Stimulated activated CD4-positive, alpha-beta T cell treated with anti-CD3 and anti-CD28 coated beads, Interleukin-4, amount 100 ng/mL, for 24 hours (primary cell): Measurements from ENCODE around the gene TUBGCP3.
"Not testable (repeated sequence)": the region's sequence is repeated elsewhere in the genome, so short reads cannot be mapped to it uniquely, and the experiment has no call there.

Experiments
- DNase-seq: peaks from one replicate; pipeline ENCODE4 v3.0.0-alpha.2; 2020

TUBGCP3 gene

DNA sequence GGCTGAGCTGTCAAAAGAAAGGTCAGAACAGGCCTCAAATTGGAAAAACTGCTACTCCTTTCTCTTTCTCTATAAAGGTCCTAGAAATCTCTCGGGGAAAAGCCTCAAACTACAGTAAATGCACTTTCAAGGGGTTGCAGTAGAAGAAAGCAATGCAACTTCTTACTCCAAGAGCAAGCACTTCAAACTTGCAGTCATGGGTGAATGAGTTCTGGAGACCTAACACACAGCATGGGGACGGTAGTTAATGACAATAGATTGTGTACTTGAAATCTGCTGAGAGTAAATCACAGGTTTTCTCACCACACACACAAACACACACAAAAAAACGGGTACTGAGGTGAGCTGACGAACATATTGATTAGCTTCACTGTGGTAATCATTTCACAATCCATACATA, 11.8 kb downstream of the TUBGCP3 start:
- DNase-seq, result no peak

DNA sequence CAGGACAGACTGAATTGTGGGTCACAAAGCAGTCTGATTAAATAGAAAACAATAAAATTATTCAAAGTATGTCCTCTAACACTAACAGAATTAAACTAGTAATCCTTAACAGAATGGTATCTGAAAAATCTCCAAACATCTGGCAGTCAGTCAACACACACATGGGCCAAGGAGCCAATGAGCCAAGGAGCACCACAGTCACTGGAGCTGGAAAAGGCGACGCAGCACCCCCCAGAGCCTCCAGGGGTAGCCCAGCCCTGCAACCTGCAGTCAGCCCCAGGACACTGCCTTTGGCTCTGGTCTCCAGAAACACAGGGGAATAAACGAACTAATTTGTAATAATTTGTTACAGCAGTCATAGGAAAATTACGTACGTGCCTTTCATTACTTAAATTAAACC, 12.3 kb downstream of the TUBGCP3 start:
- DNase-seq, result no peak

DNA sequence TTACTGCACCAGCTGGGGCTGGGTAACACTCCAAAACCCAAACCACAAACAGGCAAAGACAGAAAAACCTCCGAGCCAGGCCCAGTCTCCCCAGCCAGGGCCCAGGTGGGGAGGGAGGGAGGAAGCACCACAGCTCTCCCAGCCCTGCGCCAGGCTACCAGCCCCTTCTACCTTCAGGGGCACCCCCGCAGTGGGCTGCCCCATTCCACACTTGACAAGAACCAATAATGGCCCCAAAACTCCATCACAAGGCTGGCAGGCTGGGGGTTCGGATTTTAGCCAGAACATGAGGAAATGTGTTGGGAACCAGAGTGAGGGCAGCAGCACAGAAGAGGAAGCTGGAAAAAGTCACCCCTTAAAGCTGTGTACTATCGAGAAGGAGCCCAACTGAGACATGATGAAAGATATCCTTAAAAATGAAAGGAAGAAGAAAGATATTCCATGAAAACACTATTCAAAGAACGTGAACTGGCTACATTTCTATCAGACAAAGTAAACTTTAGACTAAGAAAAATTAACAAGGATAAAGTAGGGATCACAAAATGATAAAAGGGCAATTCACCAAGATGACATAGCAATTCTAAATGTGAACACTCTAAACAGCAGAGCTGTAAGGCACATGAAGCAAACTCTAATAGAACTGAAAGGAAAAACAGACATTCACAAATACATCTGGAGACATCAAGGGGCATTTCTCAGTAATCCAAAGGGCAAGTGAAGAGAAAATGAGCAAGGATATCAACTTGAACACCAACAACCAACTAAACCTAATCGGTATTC, 12.9 kb downstream of the TUBGCP3 start:
- DNase-seq, result no peak

DNA sequence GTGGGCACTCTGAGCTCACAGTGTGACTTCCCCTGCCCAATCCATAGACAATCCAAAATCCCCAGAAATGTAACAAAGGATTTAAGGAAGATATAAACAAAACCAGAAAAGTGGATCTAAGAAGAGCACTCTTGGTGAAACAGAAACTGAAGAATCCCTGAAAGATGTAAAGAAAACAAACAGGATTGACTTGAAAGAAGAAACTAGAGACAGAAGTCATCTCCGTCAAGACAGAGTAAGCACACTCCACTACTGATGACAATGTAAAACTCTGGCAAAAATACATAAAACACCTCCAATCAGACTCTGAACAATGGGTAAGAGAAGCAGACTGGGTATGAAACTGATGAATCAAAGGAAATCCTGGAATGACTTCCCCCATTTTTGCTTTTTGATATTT, 13.5 kb downstream of the TUBGCP3 start:
- no peak for DNase-seq

DNA sequence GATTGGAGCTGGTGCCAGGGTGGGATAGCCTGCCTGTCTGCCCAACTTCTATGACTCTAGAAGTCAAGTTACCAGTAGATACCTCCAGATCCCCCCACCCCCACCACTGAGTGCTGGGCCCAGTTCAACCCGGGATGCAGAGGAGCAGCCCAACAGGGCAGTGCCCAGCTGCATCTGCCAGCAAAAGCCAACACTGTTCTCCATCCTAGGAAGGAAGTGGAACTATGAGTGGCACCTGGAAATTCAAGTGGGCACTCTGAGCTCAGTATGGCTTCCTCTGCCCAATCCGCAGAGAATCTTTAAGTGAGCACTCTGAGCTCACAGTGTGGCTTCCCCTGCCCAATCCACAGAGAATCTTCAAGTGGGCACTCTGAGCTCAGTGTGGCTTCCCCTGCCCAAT, 14.2 kb downstream of the TUBGCP3 start:
- DNase-seq, result no peak

DNA sequence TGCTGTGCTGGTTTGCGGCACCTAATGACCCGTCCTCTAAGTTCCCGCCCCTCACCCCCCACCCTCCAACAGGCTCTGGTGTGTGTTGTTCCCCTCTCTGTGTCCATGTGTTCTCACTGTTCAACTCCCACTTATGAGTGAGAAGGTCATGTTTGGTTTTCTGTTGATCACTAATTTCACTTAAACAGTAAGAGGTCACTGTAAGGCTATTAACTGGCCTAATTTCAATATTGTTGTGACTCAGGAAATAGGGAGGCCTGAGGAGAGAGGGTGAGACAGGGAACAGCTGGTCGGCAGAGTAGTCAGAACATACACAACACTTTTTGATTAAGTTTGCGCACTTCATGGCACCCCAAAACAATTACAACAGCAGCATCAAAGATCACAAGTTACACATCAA, 15.6 kb downstream of the TUBGCP3 start:
- DNase-seq, result no peak

DNA sequence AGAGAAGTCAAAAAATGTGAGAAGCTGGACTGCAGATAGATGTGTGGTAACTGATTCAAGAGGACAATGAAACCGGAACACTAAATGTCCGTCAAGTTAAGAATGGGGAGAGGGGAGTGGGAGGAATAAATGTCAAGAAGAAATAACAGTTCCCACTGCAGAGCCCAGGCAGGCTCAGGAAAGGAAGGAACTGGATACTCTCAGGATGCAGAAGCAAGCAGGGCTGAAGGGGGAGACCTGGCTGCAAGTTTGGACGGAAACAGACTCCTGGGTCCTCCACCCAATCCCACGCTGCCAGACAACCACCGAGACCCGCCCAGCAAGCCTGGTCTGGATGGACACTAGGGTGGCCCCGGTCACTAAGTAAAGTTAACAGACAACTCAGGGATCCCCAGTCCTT, 18.1 kb downstream of the TUBGCP3 start:
- no peak for DNase-seq

DNA sequence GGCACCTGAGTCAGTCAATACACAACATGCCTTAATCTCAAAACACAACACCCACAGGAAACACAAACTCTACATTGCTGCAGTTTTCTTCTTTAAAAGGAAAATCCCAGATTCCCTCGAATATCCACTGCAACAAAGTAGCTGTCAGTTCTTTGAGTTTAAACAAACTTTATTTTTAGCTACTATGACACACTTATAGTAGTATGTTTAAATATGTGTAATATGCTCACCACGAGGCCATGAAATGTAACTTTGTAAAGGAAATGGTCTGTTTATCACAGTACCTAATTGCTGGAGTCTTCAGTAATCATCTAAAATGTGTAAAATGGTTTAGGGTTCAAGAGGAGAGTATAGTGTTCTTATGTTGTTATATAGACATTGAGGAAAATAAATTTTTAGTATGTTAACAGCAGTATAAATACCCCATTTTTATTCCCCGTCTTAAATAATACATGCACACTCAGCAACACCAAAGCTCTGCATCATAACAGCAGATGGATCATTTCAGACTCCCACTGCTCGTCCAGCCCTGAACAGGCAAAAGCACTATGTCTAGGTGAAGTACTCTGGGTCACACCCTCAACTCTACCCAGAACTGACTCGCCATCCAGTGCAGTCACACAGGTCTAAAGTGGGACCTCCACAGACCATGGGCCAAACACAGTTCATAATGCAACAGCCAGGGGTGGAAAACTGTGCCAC, 20.6 kb downstream of the TUBGCP3 start:
- no peak for DNase-seq

DNA sequence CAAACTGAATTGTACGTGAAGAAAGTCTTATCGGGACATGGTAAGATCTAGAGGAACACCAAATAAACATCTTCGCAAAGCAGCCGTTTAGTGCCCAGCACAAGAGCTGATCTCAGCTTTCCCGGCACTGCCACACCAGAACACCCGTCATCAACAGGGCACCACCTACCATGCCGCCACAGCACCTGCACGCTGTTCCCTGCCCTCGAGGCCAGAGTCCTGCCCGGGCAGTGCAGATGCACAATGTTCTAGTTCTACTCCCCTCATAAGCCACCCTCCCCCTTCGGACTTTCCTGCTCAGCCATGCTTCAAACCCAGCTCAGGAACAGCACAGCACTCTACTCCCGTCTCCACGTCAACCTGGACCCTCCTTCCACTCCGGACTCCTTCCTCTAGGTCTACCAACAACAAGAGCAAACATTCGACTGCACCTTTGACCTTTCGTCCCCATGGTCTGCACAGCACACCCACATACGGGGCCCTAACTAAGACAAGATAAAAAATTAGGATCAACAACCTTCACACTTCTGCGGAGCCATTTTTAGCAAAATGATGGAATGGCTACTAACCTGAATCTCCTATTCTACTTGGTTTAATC, 25.1 kb downstream of the TUBGCP3 start:
- DNase-seq, result no peak

DNA sequence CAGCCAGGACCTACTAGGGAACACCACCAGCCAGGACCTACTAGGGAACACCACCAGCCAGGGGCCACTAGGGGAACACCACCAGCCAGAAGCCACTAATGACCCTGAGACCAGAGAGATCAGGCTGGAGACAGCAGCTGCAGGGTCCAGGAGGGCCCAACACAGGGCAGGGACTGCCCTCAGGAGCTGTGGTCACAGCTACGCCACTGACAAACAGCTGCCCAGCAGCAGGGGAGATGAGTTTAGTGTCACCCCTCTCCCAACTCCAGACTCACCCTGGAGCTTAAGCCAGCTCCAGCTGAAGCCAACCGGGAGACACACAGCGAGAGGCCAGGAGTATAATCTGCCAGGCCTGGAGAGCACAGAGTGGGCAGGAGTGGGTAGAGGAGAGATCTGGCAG, 25.7 kb downstream of the TUBGCP3 start:
- no peak for DNase-seq

DNA sequence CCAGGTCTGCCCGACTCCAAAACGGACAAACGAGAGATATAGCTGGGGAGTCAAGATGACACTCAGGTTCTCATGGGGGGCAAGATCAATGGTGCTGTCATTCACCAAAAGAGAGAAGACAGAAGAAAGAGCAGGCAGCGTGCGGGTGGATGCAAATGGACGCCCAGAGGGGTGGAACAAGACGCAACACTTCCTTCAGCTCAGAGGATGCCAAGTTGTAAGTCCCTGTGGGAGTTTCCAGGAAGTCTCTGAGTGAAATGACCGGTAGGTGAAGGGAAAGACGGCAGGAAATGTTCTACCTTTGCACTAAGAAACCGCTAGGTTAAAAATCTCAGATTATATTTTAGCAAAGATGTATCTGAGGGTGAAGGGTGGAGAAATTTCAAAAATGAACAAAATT, 26.5 kb downstream of the TUBGCP3 start:
- DNase-seq, result no peak

DNA sequence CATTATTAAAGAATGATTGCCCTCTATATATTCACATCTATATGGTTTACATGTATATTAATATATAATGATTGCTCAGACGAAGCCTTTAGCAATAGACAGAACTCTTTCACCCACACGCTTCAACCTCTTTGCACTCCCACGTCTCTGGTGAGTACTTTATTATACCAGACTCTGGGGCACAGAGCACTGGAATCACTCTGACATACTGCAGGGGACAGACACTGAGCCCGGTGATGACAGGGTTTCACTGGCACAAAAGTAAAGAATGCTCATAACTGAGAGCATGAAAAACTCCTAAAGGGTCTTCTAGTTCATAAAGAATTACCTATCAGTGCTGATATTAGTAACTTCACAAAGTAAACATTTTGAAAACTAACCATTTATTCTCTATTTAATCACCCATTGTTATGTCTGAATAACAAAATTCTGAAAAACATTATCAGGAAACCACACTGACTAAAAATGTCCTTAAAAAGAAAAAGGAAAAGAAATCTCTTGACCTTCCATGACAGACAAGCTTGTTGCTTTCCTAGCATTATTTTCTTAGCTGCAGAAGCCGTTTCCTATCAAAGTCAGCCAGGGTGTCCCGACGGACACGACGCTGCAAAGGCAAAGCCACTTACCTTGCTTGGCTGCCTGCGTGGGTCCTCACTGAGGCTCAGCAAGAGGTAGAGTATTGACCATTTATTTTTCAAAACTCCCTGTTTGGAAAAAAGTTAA, 29.1 kb downstream of the TUBGCP3 start:
- DNase-seq, result no peak

DNA sequence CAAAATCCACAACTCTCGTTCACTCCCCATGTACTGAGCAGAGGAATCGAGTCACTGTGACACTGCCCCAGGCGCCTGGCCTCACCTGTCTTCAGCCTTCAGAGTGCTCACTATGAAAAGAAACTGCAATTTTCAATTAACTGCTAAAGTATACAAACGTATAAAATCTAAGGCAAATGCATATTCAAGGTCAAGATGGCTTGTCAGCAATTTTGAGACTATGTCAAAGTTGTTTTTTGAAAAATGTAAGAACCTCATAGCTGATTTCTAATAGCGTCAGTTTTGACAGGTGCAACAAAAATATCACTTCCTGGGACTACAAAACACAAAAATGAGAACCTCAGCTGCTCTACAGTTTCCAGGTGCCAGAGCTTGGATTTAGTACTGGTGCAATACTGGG, 31.4 kb downstream of the TUBGCP3 start:
- no peak for DNase-seq

DNA sequence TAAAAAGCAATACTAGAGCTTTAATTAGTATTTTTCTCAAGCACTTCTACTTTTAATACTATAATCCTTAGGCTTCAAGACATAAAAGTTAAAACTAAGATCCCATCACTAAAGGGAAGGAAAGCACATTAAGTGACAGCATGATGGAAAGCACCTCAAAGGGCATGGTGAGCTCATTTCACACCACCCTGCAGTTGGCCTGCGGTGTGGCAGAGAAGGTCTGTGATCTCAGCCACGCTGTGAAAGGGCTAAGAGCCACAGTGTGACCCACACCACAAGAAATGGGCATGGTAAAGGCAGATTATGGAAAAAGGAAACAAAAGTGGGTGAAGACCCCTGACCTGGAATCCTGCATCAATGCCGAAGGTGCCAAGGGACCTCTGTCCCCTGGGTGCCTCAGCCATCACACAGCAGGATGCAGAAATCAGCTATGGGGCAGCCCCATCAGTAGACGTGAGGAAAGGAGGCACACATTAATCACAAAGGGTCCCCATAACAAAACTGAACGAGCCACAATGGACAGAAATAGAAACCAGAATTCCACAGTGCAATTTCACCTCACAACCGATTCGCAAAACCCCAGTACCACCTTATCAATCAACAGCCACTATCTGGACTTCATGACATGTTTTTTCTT, 33.6 kb downstream of the TUBGCP3 start:
- DNase-seq, result no peak

DNA sequence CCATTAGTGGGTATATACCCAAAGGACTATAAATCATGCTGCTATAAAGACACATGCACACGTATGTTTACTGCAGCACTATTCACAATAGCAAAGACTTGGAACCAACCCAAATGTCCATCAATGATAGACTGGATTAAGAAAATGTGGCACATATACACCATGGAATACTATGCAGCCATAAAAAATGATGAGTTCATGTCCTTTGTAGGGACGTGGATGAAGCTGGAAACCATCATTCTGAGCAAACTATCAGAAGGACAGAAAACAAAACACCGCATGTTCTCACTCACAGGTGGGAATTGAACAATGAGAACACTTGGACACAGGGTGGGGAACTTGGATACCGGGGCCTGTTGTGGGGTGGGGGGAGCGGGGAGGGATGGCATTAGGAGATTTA, 39.0 kb downstream of the TUBGCP3 start:
- not testable (repeated sequence) for DNase-seq

DNA sequence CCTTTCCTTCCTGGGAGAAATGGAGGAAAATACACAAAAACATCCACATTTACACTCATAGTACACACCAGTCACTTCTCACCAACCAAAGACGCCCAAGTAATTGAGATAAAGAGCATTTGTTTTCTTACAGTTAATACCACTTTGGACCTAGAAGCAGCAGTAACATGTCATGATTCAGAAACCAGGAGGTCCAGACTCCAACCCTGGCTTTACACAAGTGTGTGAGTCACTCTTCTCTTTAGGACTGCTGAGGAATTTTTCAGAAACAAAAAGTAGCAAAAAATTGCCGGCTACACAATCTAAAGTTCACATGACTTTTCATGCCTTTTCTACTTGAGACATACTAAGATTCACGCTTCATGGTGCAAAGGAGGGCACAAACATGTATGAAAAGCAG, 42.1 kb downstream of the TUBGCP3 start:
- no peak for DNase-seq

DNA sequence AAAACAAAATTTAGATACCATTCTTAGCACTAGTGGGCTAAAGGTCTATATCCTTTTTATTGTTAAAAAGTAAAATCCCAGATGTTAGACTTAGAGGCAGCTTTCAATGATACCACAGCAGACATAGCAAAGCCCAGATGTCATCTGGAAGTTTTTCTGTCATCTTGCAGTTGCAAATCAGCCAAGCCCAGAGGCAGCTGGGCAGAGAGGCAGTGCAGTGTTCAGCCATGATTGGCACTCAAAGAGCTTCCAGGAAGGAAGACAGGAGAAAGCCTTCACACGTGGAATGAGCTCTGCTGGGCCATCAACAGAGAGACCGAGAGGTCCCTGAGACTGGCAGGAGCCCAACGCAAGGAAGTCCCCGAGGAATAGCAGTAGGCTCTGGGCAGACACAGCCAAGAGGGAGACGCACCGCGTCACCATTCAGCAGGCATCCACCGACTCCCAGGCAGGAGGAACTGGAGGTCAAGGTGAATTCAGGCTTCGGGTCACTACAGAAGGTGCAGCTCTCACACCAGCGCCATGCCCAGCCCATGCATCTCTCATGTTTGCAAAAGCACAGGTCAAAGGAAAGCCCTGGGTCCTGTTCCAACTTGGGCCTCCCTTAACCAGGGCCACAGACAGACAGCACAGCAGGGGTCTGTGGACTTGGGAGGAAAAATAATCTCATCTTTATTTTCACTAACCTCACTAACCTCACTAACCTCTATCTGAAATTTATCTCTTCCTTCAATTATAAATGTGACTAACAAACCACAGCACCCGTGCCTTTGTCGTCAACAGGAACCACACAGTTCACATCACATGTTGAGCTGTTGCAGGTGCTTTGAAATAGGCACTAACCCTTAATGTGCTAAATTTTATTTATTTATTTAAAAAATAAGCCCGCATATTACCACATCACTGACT, 54.9 kb downstream of the TUBGCP3 start:
- no peak for DNase-seq

DNA sequence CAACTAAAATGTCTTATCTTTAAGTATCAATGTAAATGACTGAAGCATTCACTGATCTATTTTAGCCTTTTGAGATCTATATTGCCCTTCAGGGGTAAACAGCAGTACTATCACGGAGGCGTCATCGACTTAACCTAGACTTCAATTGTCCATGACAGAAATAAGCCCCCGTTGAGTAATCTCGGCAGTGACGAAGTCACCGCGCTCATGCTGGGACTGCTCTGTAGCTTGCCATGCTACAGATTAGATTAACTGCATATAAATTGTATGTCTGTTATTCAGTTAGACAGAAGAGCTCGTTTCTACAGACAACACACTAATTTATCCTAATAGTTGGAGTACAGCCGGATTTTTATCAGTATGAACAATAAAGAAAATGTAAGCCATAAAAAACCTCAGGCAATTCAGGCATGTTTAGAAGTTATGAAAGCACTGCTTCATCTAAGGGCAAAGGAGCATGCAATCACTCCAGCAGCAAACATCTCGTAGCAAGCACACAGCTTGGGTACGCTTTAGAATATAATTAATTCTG, 56.6 kb downstream of the TUBGCP3 start:
- no peak for DNase-seq

DNA sequence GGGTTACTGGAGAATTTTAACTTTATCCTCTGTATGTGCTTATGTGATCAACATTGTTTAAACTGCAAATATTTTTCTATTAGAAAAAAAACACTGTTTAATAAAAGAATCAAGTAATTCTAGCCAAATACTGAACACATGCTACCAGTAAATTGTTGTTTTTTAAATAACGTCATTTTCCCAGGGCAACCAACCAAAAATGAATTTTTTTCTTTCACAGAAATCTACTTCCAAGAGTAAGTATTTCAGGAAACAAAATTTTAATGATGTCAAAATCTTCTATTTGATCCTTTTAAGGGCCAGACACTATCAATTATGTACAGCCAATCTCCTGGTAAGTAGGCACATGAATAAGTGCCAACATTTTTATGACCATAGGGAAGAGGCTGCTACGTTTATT, 57.1 kb downstream of the TUBGCP3 start:
- no peak for DNase-seq

DNA sequence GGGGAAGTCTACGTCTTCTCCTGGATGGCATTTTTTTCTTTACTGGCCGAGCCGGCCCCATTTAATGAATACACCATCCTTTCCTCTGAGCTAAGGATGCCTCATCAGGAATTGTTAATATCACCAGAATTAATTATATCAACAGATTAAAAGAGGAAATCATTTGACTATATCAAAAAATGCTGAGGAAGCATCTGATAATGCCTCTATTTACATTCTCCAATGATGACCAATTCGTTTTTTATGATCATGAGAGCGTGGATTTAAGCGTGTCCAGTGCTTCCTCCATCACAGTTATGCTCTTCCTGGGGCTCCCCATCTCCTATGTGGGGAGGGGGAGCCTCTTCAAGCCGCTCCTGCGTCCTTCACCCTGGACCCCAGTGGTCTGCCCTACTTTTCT, 58.7 kb downstream of the TUBGCP3 start:
- DNase-seq, result no peak

DNA sequence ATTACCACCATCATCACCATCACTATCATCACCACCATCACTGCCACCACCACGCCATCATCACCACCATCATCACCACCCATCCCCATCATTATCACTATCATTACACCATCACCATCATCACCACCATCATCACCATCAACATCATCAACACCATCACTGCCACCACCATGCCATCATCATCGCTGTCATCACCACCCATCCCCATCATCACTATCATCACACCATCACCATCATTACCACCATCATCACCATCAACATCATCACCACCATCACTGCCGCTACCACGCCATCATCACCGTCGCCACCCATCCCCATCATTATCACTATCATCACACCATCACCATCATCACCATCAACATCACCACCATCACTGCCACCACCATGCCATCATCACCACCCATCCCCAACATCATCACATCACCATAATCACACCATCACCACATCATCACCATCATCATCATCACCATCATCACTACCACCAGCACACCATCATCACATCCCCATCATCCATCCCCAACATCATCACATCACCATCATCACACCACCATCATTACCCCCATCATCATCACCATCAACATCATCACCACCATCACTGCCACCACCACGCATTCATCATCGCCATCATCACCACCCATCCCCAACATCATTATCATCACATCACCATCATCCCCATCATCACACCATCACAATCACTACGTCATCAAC, 61.7 kb downstream of the TUBGCP3 start:
- no peak for DNase-seq
